ENCODE measurements around the gene PRRT1B. TPM values are rescaled to one million over a fixed set of nuclear protein-coding genes. Genes with fewer than 3 reads are reported as not detected.
A peak's percentile ranks its signal among the peaks of the same experiment; 100 is the strongest.
"Not testable (repeated sequence)": the region's sequence is repeated elsewhere in the genome, so short reads cannot be mapped to it uniquely, and the experiment has no call there.

The PRRT1B gene
- total and polyA plus RNA-seq, 4 experiments from 2014 or later = not detected

DNA sequence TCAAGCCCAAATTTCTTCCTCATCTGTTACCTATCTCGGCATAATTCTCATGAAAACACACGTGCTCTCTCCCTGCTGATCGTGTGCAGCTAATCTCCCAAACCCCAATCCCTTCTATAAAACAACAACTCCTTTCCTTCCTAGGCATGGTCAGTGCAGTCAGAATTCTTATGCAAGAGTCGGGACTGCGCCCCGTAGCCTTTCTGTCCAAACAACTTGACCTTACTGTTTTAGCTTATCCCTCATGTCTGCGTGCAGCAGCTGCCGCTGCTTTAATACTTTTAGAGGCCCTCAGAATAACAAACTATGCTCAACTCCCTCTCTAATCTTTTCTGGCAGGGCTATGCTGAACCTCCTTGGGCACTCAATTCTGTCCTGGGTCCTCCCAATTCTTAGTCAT, 5.1 kb downstream of the PRRT1B start:
- Mint-ChIP-seq H3K9me3 (peaks cover 0 to 22% (median 6%) of the 10 kb centered on the region in 8 donors), H3K4me1 (peaks cover 3 to 27% (median 18%) of the 10 kb centered on the region in 4 donors), H3K27me3 (peaks cover 41 to 56% of the 10 kb centered on the region in 2 donors)
- H3K36me3 Mint-ChIP-seq; H3K4me3 Mint-ChIP-seq; intact Hi-C loops (cut with micrococcal nuclease); CTCF ChIA-PET (ENCODE audit: partially characterized antibody); H3K4me3 ChIP-seq (ENCODE audit: low read length in 2 of 2); H3K9me3 ChIP-seq (ENCODE audit: control insufficient read depth in 1 of 2, low read length in 2 of 2); H3K27ac Mint-ChIP-seq; H3K4me1 ChIP-seq (ENCODE audit: insufficient read depth, low read length); H3K27ac ChIP-seq (ENCODE audit: low read depth, low read length); POLR2A ChIA-PET (ENCODE audit: partially characterized antibody); H3K27me3 ChIP-seq (ENCODE audit: insufficient read depth, low read length); DNase-seq; H3K36me3 ChIP-seq (ENCODE audit: insufficient read depth, low read length): not testable (repeated sequence)

DNA sequence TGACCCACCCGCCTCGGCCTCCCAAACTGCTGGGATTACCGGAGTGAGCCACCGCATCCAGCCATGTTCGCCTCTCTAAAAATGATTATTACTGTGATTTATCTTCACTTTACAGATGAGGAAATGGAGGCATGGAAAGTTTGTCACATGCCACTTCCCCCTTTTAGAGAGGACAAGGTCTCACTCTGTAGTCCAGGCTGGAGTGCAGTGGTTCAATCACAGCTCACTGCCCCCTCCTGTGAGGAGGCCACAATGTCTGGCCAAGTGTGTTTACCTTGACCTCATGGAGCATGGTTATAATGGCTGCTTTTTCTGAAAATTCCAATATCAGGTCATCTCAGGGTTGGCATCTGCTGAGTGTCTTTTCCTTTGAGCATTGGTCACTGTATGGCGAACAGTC, 6.7 kb downstream of the PRRT1B start:
- H3K4me1 ChIP-seq (ENCODE audit: insufficient read depth, low read length) = no peaks in the 10 kb centered on the region
- peaks cover 4% of the 10 kb centered on the region for H3K27me3 ChIP-seq (ENCODE audit: insufficient read depth, low read length)
- Mint-ChIP-seq H3K4me3 (no peak overlapping the region), H3K36me3 (peaks cover 4 to 5% of the 10 kb centered on the region in 2 donors), H3K27ac (no peak overlapping the region), H3K27me3 (peaks cover 42 to 48% of the 10 kb centered on the region in 2 donors), H3K9me3 (peaks cover 0 to 17% (median 6%) of the 10 kb centered on the region in 8 donors), H3K4me1 (peaks cover 3 to 27% (median 16%) of the 10 kb centered on the region in 4 donors)
- H3K9me3 ChIP-seq (ENCODE audit: control insufficient read depth in 1 of 2, low read length in 2 of 2) = no peaks in the 10 kb centered on the region
- ChIA-PET CTCF (ENCODE audit: partially characterized antibody) (no interaction called here), POLR2A (ENCODE audit: partially characterized antibody) (no interaction called here)
- H3K36me3 ChIP-seq (ENCODE audit: insufficient read depth, low read length) = no peaks in the 10 kb centered on the region
- no peak overlapping the region for H3K4me3 ChIP-seq (ENCODE audit: low read length in 2 of 2)
- DNase-seq = no peak
- no peak overlapping the region for H3K27ac ChIP-seq (ENCODE audit: low read depth, low read length)
- intact Hi-C loops (cut with micrococcal nuclease) = no loop called here

DNA sequence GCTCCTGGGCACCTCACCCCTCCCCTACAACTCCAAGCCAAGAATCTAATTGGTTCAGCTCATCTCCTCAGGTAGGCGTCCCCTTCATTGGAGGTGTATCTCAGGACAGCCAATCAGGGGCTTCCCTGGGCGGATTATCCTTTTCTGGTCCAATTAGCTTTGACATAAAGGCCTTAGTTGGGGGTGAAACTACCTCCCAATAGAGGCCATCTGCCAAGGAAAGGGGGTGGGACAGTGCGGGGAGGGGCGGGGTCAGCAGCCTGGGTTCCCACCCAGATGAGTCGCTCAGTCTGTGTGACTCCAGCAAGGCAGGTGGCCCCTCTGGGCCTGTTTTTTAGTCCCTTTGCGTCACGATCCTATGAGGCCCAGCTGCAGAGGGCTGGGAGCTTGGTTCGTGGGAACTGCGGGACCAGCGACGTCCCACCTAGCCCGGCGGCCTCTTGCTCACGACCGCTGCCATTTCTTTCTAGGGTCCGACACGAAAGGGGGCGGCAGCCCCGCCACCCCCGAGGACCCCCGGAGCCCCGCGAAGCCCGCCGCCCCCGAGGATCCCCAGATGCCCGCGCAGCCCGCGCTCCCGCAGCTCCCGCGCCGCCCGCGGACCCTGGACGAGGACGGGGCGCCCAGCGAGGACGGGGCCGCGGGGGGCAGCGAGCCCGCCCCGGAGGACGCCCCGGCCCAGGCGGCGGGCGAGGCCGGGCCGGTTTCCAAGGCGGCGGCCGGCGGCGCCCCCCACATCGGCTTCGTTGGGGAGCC, 8.9 kb downstream of the PRRT1B start:
- H3K27me3 Mint-ChIP-seq = peaks cover 22 to 28% of the 10 kb centered on the region in 2 donors
- H3K9me3 Mint-ChIP-seq = peaks cover 0 to 9% (median 0%) of the 10 kb centered on the region in 8 donors

DNA sequence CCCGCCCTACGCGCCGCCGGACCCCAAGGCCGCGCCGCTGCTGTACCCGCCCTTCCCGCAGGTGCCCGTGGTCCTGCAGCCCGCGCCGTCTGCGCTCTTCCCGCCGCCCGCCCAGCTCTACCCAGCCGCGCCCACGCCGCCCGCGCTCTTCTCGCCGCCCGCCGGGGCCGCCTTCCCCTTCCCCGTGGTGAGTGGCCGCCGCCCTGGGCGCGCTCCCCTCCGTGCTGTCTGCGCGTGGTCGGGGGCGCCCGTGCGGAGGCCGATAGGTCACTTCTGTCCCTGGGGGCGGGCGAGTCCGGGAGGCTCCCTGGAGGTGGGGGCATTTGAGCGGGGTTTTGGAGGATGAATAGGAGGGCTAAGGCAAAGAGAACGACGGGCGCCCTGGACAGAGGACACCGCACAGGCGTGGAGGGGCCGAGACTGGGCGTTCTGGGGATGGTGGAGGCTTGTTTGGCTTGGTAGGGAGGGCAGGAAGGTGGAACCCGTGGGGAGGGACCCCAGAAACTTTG, 9.6 kb downstream of the PRRT1B start:
- Histone ChIP-seq H3K36me3 (ENCODE audit: insufficient read depth, low read length) (no peaks in the 10 kb centered on the region), H3K4me1 (ENCODE audit: insufficient read depth, low read length) (no peaks in the 10 kb centered on the region), H3K27me3 (ENCODE audit: insufficient read depth, low read length) (peaks cover 4% of the 10 kb centered on the region), H3K27ac (ENCODE audit: low read depth, low read length) (no peak overlapping the region), H3K4me3 (ENCODE audit: low read length in 2 of 2) (no peak overlapping the region), H3K9me3 (ENCODE audit: control insufficient read depth in 1 of 2, low read length in 2 of 2) (no peaks in the 10 kb centered on the region)
- Mint-ChIP-seq H3K9me3 (peaks cover 0 to 9% (median 0%) of the 10 kb centered on the region in 8 donors), H3K4me3 (peak overlapping the region in 4 of 8 donors; percentile 21 to 56 (median 48)), H3K36me3 (peaks cover 0 to 5% of the 10 kb centered on the region in 2 donors), H3K27me3 (peaks cover 19 to 22% of the 10 kb centered on the region in 2 donors), H3K27ac (peak overlapping the region in 1 of 7 donors; percentile 29), H3K4me1 (peaks cover 4 to 14% (median 5%) of the 10 kb centered on the region in 4 donors)
- intact Hi-C loops (cut with micrococcal nuclease) = no loop called here
- DNase-seq = no peak
- CTCF ChIA-PET (ENCODE audit: partially characterized antibody) = no interaction called here
- POLR2A ChIA-PET (ENCODE audit: partially characterized antibody) = interaction anchor here (1.2 kb wide), 1 partner anchor 14 kb away, joined by 3 read pairs; no protein-coding TSS in a partner anchor

More for the DNA sequence above, 8.9 kb downstream of the PRRT1B start:
- ChIA-PET CTCF (ENCODE audit: partially characterized antibody) (no interaction called here), POLR2A (ENCODE audit: partially characterized antibody) (interaction anchor here (1.0 to 1.2 kb wide), 2 partner anchors 9 to 13 kb away, joined by 3 read pairs; no protein-coding TSS in a partner anchor)
- no peak overlapping the region for H3K27ac ChIP-seq (ENCODE audit: low read depth, low read length)
- DNase-seq = no peak
- no peak overlapping the region for H3K4me3 ChIP-seq (ENCODE audit: low read length in 2 of 2)
- H3K36me3 ChIP-seq (ENCODE audit: insufficient read depth, low read length) = no peaks in the 10 kb centered on the region
- H3K27me3 ChIP-seq (ENCODE audit: insufficient read depth, low read length) = peaks cover 4% of the 10 kb centered on the region
- H3K27ac Mint-ChIP-seq = no peak overlapping the region
- intact Hi-C loops (cut with micrococcal nuclease) = no loop called here
- H3K36me3 Mint-ChIP-seq = peaks cover 0 to 5% of the 10 kb centered on the region in 2 donors
- no peak overlapping the region for H3K4me3 Mint-ChIP-seq
- no peaks in the 10 kb centered on the region for H3K4me1 ChIP-seq (ENCODE audit: insufficient read depth, low read length)
- H3K9me3 ChIP-seq (ENCODE audit: control insufficient read depth in 1 of 2, low read length in 2 of 2) = no peaks in the 10 kb centered on the region
- H3K4me1 Mint-ChIP-seq = peaks cover 3 to 14% (median 5%) of the 10 kb centered on the region in 4 donors

DNA sequence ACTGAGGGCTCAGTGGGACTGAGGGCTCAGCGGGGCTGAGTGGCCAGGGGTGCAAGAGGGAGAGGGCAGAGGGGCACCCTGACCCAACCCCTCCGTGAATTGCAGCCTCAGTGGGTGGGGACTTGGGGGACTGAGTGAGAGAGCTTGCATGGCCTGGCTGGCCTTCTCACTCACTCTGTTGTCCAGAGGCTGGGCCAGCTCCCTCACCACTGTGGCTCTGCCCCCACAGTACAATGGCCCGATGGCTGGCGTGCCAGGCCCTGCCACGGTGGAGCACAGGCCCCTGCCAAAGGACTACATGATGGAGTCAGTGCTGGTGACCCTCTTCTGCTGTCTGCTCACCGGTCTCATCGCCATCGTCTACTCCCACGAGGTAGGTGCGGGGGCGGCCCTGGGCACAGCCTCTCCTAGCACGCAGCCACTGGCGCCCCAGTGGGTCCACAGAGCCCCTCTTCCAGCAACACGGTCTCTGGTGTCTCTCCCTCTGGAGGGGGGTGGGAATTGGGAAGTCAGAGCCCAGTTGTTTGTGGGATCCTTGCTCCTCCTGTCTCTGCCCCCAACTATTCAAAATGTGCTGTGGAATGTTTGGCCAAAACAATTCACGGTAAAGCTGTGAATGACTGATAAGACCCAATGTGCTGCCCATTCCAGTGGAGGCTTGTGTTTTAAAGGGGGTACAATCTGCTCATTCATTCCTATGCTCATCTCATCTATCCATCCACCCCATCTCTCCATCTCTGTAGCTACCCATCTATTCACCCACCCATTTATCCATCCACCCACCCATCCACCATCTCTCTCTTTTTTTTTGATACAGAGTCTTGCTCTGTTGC, 10.7 kb downstream of the PRRT1B start:
- peak overlapping the region in 2 of 7 donors; percentile 35 to 46 for H3K27ac Mint-ChIP-seq

DNA sequence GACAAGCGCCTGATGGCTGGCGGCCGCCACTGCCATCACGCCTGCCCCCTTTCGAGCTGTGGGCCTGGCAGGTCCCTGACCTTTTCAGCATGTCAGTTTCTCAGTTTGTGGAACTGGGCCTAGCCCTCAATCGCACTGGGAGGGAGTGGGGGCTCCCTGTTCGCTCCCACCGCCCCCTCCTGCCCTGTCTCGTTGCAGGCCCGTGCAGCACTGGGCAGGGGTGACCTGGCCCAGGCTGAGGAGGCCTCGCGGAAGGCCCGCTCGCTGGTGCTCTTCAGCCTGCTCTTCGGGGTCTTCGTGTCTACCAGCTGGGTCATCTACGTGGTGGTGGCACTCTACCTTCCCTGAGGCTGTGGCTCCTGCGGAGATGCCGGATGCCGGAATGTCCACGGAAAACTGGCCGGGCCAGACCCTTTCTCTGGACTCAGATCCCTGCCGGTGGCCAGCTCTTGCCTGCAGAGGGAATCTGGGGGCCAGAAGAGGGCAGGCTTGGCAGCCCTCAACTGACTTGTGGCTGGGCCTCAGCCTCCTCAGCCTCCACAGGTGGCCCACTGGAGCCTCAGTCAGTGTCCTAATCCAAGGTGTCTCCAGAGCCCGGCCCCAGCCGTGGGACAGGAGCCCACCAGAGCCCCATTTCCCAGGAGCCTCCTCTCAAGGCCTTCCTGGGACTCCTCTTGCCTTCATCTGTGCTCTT, 12.7 kb downstream of the PRRT1B start:
- no peaks in the 10 kb centered on the region for H3K4me1 ChIP-seq (ENCODE audit: insufficient read depth, low read length)
- H3K36me3 Mint-ChIP-seq = peaks cover 0 to 3% of the 10 kb centered on the region in 2 donors
- ChIA-PET CTCF (ENCODE audit: partially characterized antibody) (interaction anchor here (1.8 kb wide), 1 partner anchor 57 kb away, joined by 8 read pairs; no protein-coding TSS in a partner anchor), POLR2A (ENCODE audit: partially characterized antibody) (no interaction called here)
- H3K36me3 ChIP-seq (ENCODE audit: insufficient read depth, low read length) = no peaks in the 10 kb centered on the region
- H3K4me1 Mint-ChIP-seq = peaks cover 4 to 10% (median 6%) of the 10 kb centered on the region in 4 donors
- no peak overlapping the region for H3K27ac Mint-ChIP-seq
- no peak overlapping the region for H3K4me3 Mint-ChIP-seq
- H3K27me3 ChIP-seq (ENCODE audit: insufficient read depth, low read length) = peaks cover 4% of the 10 kb centered on the region
- H3K9me3 Mint-ChIP-seq = peaks cover 0 to 12% (median 4%) of the 10 kb centered on the region in 8 donors
- H3K27ac ChIP-seq (ENCODE audit: low read depth, low read length) = no peak overlapping the region
- H3K9me3 ChIP-seq (ENCODE audit: control insufficient read depth in 1 of 2, low read length in 2 of 2) = no peaks in the 10 kb centered on the region
- intact Hi-C loops (cut with micrococcal nuclease) = no loop called here
- DNase-seq = no peak
- peaks cover 10 to 12% of the 10 kb centered on the region in 2 donors for H3K27me3 Mint-ChIP-seq
- no peak overlapping the region for H3K4me3 ChIP-seq (ENCODE audit: low read length in 2 of 2)

More for the DNA sequence above, 10.7 kb downstream of the PRRT1B start:
- no peak overlapping the region for H3K27ac ChIP-seq (ENCODE audit: low read depth, low read length)
- intact Hi-C loops (cut with micrococcal nuclease) = no loop called here
- peaks cover 0 to 5% of the 10 kb centered on the region in 2 donors for H3K36me3 Mint-ChIP-seq
- peaks cover 4% of the 10 kb centered on the region for H3K27me3 ChIP-seq (ENCODE audit: insufficient read depth, low read length)
- H3K4me1 ChIP-seq (ENCODE audit: insufficient read depth, low read length) = no peaks in the 10 kb centered on the region
- H3K36me3 ChIP-seq (ENCODE audit: insufficient read depth, low read length) = no peaks in the 10 kb centered on the region
- peaks cover 17% of the 10 kb centered on the region in 2 donors for H3K27me3 Mint-ChIP-seq
- ChIA-PET CTCF (ENCODE audit: partially characterized antibody) (no interaction called here), POLR2A (ENCODE audit: partially characterized antibody) (no interaction called here)
- H3K4me3 Mint-ChIP-seq = peak overlapping the region in 3 of 8 donors; percentile 15 to 24 (median 22)
- no peak overlapping the region for H3K4me3 ChIP-seq (ENCODE audit: low read length in 2 of 2)
- H3K9me3 ChIP-seq (ENCODE audit: control insufficient read depth in 1 of 2, low read length in 2 of 2) = no peaks in the 10 kb centered on the region
- no peak for DNase-seq
- H3K4me1 Mint-ChIP-seq = peaks cover 4 to 14% (median 6%) of the 10 kb centered on the region in 4 donors
- peaks cover 0 to 9% (median 0%) of the 10 kb centered on the region in 8 donors for H3K9me3 Mint-ChIP-seq
